Spleen (tissue), 11 donors: Measurements from ENCODE around the gene AGBL1. TPM values are rescaled to one million over a fixed set of nuclear protein-coding genes. Genes with fewer than 3 reads are reported as not detected.
"Not testable (repeated sequence)": the region's sequence is repeated elsewhere in the genome, so short reads cannot be mapped to it uniquely, and the experiment has no call there.

Experiments
- DNase-seq: peaks from one replicate; pipeline ENCODE4 v3.0.0-alpha.2; 2020
- H3K27ac ChIP-seq, 8 donors: fragments of 200-600 bp; sonication (generic) in 7 of 8; 1 replicate in 4 of 8; 2 replicates in 4 of 8; pipeline versions ENCODE4 v1.5.0 to v1.8.0; 2016 to 2021; ENCODE audit warnings: inconsistent platforms in 4 of 8, mild to moderate bottlenecking in 4 of 8, moderate library complexity in 1 of 8
- H3K27me3 ChIP-seq, 7 donors: fragments of 200-600 bp; sonication (generic) in 6 of 7; replicated peaks in 1 of 7; 1 replicate in 4 of 7; 2 replicates in 3 of 7; pipeline versions ENCODE4 v1.5.0 to v1.8.0; 2016 to 2021; ENCODE audit warnings: inconsistent platforms in 3 of 7, mild to moderate bottlenecking in 1 of 7
- H3K36me3 ChIP-seq, 6 donors: fragments of 200-600 bp; sonication (generic) in 5 of 6; 1 replicate in 4 of 6; 2 replicates in 2 of 6; pipeline versions ENCODE4 v1.5.0 to v1.8.0; 2016 to 2021; ENCODE audit warnings: inconsistent platforms in 2 of 6
- H3K4me1 ChIP-seq, 6 donors: fragments of 200-600 bp; sonication (generic) in 5 of 6; 1 replicate in 3 of 6; 2 replicates in 3 of 6; pipeline versions ENCODE4 v1.5.0 to v1.8.0; 2016 to 2021; ENCODE audit warnings: inconsistent platforms in 3 of 6
- H3K4me3 ChIP-seq, 8 donors: fragments of 200-600 bp; sonication (generic) in 7 of 8; 1 replicate in 4 of 8; 2 replicates in 4 of 8; pipeline versions ENCODE4 v1.5.0 to v1.8.0; 2016 to 2021; ENCODE audit warnings: inconsistent platforms in 4 of 8, mild to moderate bottlenecking in 4 of 8, moderate library complexity in 2 of 8
- H3K9me3 ChIP-seq, 8 donors: fragments of 200-600 bp; sonication (generic) in 7 of 8; 1 replicate in 4 of 8; 2 replicates in 4 of 8; pipeline versions ENCODE4 v1.5.0 to v1.8.0; 2016 to 2021; ENCODE audit warnings: inconsistent platforms in 4 of 8
- POLR2A ChIP-seq, 3 donors: fragments of 450-650 bp; IDR thresholded peaks; one replicate each; pipeline ENCODE4 v1.5.1; 2017; ENCODE audit warnings: antibody characterized with exemption in 3 of 3, mild to moderate bottlenecking in 1 of 3
- POLR2AphosphoS5 ChIP-seq, 3 donors: sonication (generic); formaldehyde crosslinking; IDR thresholded peaks; one replicate each; pipeline ENCODE4 v1.5.1; 2017; ENCODE audit warnings: antibody characterized with exemption in 3 of 3
- WGBS, 5 donors: extraction: QIAGEN DNeasy Blood & Tissue Kit in 3 of 5; methylation state at CpG; one replicate each; pipeline versions ENCODE4 v1.1.5 to v1.1.7; 2013 to 2018; 5-methylcytosine and 5-hydroxymethylcytosine counted together
- intact Hi-C: fragments of 100-400 bp; cut with DNase I; formaldehyde crosslinking; loops from one replicate; pipeline ENCODE4 v1.15.0; 2023; ENCODE audit warnings: low total_unique reads
- polyA plus RNA-seq, 3 donors: library from polyadenylated mRNA; stranded (reverse); fragments of 200-250 nt; gene quantifications; one replicate each; pipeline ENCODE4 v1.2.1, GENCODE V29; 2013
- total RNA-seq, 7 donors: library from RNA; depleted of rRNA in 3 of 7; stranded (reverse); fragments of >200 nt in 3 of 7; fragmentation: NEBNext Ultra II Directional in 4 of 7; extraction: Animal tissue kit (Norgen Biotek cat#: 25700) in 4 of 7; gene quantifications; one replicate each; pipeline versions ENCODE4 v1.1.0 to v1.2.1, GENCODE V29; 2016 to 2021
- TF ChIP-seq, protein P1 (sequence below), 11 experiments: fragments of 200-600 bp in 7 of 11; fragments of 450-650 bp in 4 of 11; sonication (generic) in 4 of 11; IDR thresholded peaks in 8 of 11; conservative IDR thresholded peaks in 3 of 11; 1 replicate in 7 of 11; 2 replicates in 4 of 11; pipeline versions ENCODE4 v1.4.0 to v1.8.0; 2016 to 2021; ENCODE audit warnings: antibody characterized with exemption in 11 of 11, inconsistent platforms in 4 of 11, mild to moderate bottlenecking in 1 of 11
- donor health status: healthy with polysubstance abuse.
- donor health status: DM: no; HTN: no; CAD: no; lungs with moderate emphysema.
- donor health status: DM: no; HTN: no; CAD: no.
- donor health status: Bipolar disorder and iron deficiency.
- donor health status: healthy.
- donor health status: DM: no; HTN: no; CAD: no.
- donor health status: DM: yes; HTN: yes; CAD: no.

Gene AGBL1
- total and polyA plus RNA-seq, 10 donors = not detected

- H3K9me3 ChIP-seq = no peaks in the 10 kb centered on the region
- no peaks in the 10 kb centered on the region for H3K4me1 ChIP-seq
- DNase-seq = no peak
- no peak overlapping the region for H3K27ac ChIP-seq
- H3K27me3 ChIP-seq = no peaks in the 10 kb centered on the region
- no peak for TF ChIP-seq POLR2AphosphoS5 (IDR thresholded peaks at IDR 0.05)
- TF ChIP-seq POLR2A (IDR thresholded peaks at IDR 0.05) = no peak
- TF ChIP-seq, protein P1, sequence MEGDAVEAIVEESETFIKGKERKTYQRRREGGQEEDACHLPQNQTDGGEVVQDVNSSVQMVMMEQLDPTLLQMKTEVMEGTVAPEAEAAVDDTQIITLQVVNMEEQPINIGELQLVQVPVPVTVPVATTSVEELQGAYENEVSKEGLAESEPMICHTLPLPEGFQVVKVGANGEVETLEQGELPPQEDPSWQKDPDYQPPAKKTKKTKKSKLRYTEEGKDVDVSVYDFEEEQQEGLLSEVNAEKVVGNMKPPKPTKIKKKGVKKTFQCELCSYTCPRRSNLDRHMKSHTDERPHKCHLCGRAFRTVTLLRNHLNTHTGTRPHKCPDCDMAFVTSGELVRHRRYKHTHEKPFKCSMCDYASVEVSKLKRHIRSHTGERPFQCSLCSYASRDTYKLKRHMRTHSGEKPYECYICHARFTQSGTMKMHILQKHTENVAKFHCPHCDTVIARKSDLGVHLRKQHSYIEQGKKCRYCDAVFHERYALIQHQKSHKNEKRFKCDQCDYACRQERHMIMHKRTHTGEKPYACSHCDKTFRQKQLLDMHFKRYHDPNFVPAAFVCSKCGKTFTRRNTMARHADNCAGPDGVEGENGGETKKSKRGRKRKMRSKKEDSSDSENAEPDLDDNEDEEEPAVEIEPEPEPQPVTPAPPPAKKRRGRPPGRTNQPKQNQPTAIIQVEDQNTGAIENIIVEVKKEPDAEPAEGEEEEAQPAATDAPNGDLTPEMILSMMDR (IDR thresholded peaks at IDR 0.05 in 8 of 11, conservative IDR thresholded peaks at IDR 0.05 in 3 of 11) = no peak
- H3K4me3 ChIP-seq = no peak overlapping the region
- 64 to 95% (median 86%) methylated on average over 4 of the region's 4 CpGs for WGBS, 5 donors
- no peaks in the 10 kb centered on the region for H3K36me3 ChIP-seq
- intact Hi-C loops = no loop called here
Measured at GRCh38 chr15:86515625-86516024, 436.0 kb downstream of the AGBL1 start.

DNA sequence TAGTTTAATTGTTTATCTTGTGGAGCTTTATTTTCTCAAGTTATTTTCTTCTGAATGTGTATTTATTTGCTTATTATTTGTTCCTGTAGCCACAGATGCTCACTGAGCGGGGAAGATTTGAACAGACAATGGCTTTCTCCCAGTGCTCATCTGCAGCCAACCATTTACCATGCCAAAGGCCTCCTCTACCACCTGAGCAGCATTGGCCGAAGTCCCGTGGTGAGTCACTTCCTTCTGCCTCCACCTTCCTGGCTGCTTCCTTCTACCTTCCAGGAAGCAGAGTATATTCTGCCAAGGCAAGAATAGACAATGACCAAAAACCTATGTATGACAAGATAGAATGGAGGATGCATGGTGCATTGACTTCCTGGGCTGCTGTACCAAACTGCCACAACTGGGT lies 443.1 kb downstream of the AGBL1 start:
- 78 to 86% (median 84%) methylated on average over 3 of the region's 3 CpGs for WGBS, 5 donors
- no peaks in the 10 kb centered on the region for H3K27me3 ChIP-seq
- no peak for DNase-seq
- TF ChIP-seq POLR2A (IDR thresholded peaks at IDR 0.05) (no peak), POLR2AphosphoS5 (IDR thresholded peaks at IDR 0.05) (no peak)
- TF ChIP-seq, protein P1 (IDR thresholded peaks at IDR 0.05 in 8 of 11, conservative IDR thresholded peaks at IDR 0.05 in 3 of 11) = no peak
- H3K27ac ChIP-seq = no peak overlapping the region
- no peaks in the 10 kb centered on the region for H3K4me1 ChIP-seq
- no peaks in the 10 kb centered on the region for H3K9me3 ChIP-seq
- no peak overlapping the region for H3K4me3 ChIP-seq
- H3K36me3 ChIP-seq = no peaks in the 10 kb centered on the region
- intact Hi-C loops = no loop called here

DNA sequence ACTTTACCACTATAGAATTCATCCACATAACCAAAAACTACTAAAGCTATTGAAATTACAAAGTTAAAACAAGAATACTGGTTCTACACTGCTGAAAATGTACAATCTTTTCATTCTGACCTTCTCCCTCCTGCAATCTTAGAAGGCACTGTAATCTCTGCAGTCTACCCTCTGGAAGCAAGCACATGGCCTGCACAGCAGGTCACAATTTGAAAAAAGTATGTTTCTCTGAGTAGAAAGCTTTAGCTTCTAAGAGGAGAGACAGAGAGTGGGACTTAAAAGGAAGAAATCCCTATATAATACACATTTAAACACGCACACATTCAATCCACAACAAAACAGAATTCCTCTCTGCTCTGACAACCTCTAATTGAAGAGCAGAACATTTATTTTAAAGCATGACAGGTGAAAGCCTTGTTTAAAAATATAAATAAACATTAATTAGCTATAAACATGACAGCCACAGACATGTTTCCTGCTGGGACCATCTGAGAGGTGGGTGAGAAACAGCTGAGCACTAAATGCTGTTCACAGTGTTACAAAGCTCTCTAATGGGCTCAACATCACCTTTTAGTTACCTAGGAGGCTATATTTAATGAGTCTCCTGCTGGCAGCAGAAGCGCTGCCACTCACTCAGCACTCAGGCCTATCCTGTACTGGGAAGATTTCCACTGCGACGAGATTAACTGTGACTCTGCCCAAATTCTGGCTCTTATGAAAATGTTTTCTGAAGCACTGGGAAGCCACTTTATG lies 447.4 kb downstream of the AGBL1 start:
- WGBS, 5 donors = 75 to 86% (median 79%) methylated on average over 4 of the region's 4 CpGs

DNA sequence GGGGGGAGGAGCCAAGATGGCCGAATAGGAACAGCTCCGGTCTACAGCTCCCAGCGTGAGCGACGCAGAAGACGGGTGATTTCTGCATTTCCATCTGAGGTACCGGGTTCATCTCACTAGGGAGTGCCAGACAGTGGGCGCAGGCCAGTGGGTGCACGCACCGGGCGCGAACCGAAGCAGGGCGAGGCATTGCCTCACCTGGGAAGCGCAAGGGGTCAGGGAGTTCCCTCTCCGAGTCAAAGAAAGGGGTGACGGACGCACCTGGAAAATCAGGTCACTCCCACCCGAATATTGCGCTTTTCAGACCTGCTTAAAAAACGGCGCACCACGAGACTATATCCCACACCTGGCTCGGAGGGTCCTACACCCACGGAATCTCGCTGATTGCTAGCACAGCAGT lies 448.4 kb downstream of the AGBL1 start:
- H3K36me3 ChIP-seq, intact Hi-C loops, H3K27ac ChIP-seq, H3K9me3 ChIP-seq, H3K4me1 ChIP-seq, H3K4me3 ChIP-seq, H3K27me3 ChIP-seq, DNase-seq: not testable (repeated sequence)
- 86 to 93% (median 90%) methylated on average over 21 to 26 of the region's 26 CpGs for WGBS, 5 donors

More for the DNA sequence above, 447.4 kb downstream of the AGBL1 start:
- Histone ChIP-seq H3K4me3 (no peak overlapping the region), H3K36me3 (no peaks in the 10 kb centered on the region), H3K4me1 (no peaks in the 10 kb centered on the region), H3K9me3 (no peaks in the 10 kb centered on the region), H3K27me3 (no peaks in the 10 kb centered on the region), H3K27ac (no peak overlapping the region)
- intact Hi-C loops = no loop called here
- no peak for DNase-seq
- TF ChIP-seq, protein P1 (IDR thresholded peaks at IDR 0.05 in 8 of 11, conservative IDR thresholded peaks at IDR 0.05 in 3 of 11) = no peak
- no peak for TF ChIP-seq POLR2AphosphoS5 (IDR thresholded peaks at IDR 0.05)
- TF ChIP-seq POLR2A (IDR thresholded peaks at IDR 0.05) = no peak
